ENCODE measurements around the gene IL15.
"Not testable (repeated sequence)": the region's sequence is repeated elsewhere in the genome, so short reads cannot be mapped to it uniquely, and the experiment has no call there.

IL15 gene

GRCh38 chr4:141610365-141610764, 26.0 kb upstream of the IL15 start:
- TF ChIP-seq CTCF (IDR thresholded peaks at IDR 0.05; ENCODE audit: low read depth, low read length, missing control alignments), result no peak
- DNase-seq (ENCODE audit: extremely low read depth, low read depth), result no peak
- no peak overlapping the region for H3K4me3 ChIP-seq (replicated peaks; ENCODE audit: low read depth, low read length)

GRCh38 chr4:141614878-141615586, 21.4 kb upstream of the IL15 start:
- no peak for TF ChIP-seq CTCF (IDR thresholded peaks at IDR 0.05; ENCODE audit: low read depth, low read length, missing control alignments)
- no peak for DNase-seq (ENCODE audit: extremely low read depth, low read depth)

GRCh38 chr4:141615587-141615918, 20.8 kb upstream of the IL15 start:
- not testable (repeated sequence) for H3K4me3 ChIP-seq (replicated peaks; ENCODE audit: low read depth, low read length); DNase-seq (ENCODE audit: extremely low read depth, low read depth)

More at GRCh38 chr4:141614878-141615586, 21.4 kb upstream of the IL15 start:
- H3K4me3 ChIP-seq (replicated peaks; ENCODE audit: low read depth, low read length), result no peak overlapping the region

- no peak for DNase-seq (ENCODE audit: extremely low read depth, low read depth)
- no peak overlapping the region for H3K4me3 ChIP-seq (replicated peaks; ENCODE audit: low read depth, low read length)
- no peak for TF ChIP-seq CTCF (IDR thresholded peaks at IDR 0.05; ENCODE audit: low read depth, low read length, missing control alignments)
Measured at GRCh38 chr4:141620715-141621114, 15.7 kb upstream of the IL15 start.

- no peak for TF ChIP-seq CTCF (IDR thresholded peaks at IDR 0.05; ENCODE audit: low read depth, low read length, missing control alignments)
- DNase-seq (ENCODE audit: extremely low read depth, low read depth), result no peak
- H3K4me3 ChIP-seq (replicated peaks; ENCODE audit: low read depth, low read length), result no peak overlapping the region
Measured at GRCh38 chr4:141625023-141625422, 11.4 kb upstream of the IL15 start.

GRCh38 chr4:141630854-141631253, 5.5 kb upstream of the IL15 start:
- no peak for DNase-seq (ENCODE audit: extremely low read depth, low read depth)
- no peak overlapping the region for H3K4me3 ChIP-seq (replicated peaks; ENCODE audit: low read depth, low read length)
- TF ChIP-seq CTCF (IDR thresholded peaks at IDR 0.05; ENCODE audit: low read depth, low read length, missing control alignments), result no peak

- no peak for DNase-seq (ENCODE audit: extremely low read depth, low read depth)
- H3K4me3 ChIP-seq (replicated peaks; ENCODE audit: low read depth, low read length), result peak overlapping the region; percentile 79
- TF ChIP-seq CTCF (IDR thresholded peaks at IDR 0.05; ENCODE audit: low read depth, low read length, missing control alignments), result no peak
Measured at GRCh38 chr4:141635736-141636081, 674 bp upstream of the IL15 start.

All from HFF-Myc (cell line).